ENCODE results near the gene NKAPD1. TPM values are rescaled to one million over a fixed set of nuclear protein-coding genes. Genes with fewer than 3 reads are reported as not detected.
"Not testable (repeated sequence)": the region's sequence is repeated elsewhere in the genome, so short reads cannot be mapped to it uniquely, and the experiment has no call there.

NKAPD1 gene
- polyA plus RNA-seq, 3 donors, result 5.3 to 9.4 (median 7.7) TPM

DNA sequence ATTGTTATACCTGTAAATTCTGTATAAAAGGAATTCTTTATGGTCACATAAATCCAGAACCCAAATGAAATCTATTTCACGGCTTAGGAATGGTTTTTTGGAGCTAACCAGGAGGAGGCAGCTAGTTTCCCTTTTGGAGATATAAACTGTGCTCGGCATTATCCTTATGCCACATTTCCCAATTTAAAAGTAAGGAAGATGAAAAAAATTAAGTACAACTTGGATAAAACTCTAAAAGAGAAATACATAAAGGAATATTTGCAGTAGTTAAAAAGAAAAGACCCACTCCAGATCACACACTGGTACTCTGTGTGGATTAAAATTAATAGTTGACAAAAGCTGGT lies 31.2 kb upstream of the NKAPD1 start:
- Histone ChIP-seq H3K27ac (ENCODE audit: low read depth in 1 of 2, low read length in 2 of 2) (no peak overlapping the region), H3K4me3 (replicated peaks in 1 of 3; ENCODE audit: low read depth in 2 of 3, low read length in 3 of 3) (no peak overlapping the region), H2AFZ (ENCODE audit: insufficient read depth, low read depth, low read length, poor library complexity, severe bottlenecking) (no peak overlapping the region), H3K9me3 (replicated peaks in 1 of 2; ENCODE audit: control insufficient read depth in 1 of 2, insufficient read depth in 1 of 2, low read length in 2 of 2) (no peaks in the 10 kb centered on the region), H3K4me2 (replicated peaks; ENCODE audit: extremely low read depth, low read length, poor library complexity, severe bottlenecking) (no peak overlapping the region), H3K4me1 (ENCODE audit: control insufficient read depth in 1 of 2, insufficient read depth in 2 of 2, low read length in 2 of 2) (no peaks in the 10 kb centered on the region), H3K27me3 (ENCODE audit: control insufficient read depth in 2 of 2, insufficient read depth in 2 of 2, low read length in 2 of 2) (no peaks in the 10 kb centered on the region), H3K36me3 (replicated peaks in 1 of 2; ENCODE audit: control insufficient read depth in 1 of 2, insufficient read depth in 2 of 2, low read length in 2 of 2) (peaks cover 49 to 77% of the 10 kb centered on the region in 2 donors), H3K9ac (ENCODE audit: insufficient read depth, low read length, poor library complexity, severe bottlenecking) (no peak overlapping the region), H3K79me2 (ENCODE audit: insufficient read depth, low read length) (no peaks in the 10 kb centered on the region), H4K20me1 (ENCODE audit: insufficient read depth, low read length) (no peaks in the 10 kb centered on the region)
- intact Hi-C loops (cut with micrococcal nuclease), result no loop called here
- TF ChIP-seq, protein P1, sequence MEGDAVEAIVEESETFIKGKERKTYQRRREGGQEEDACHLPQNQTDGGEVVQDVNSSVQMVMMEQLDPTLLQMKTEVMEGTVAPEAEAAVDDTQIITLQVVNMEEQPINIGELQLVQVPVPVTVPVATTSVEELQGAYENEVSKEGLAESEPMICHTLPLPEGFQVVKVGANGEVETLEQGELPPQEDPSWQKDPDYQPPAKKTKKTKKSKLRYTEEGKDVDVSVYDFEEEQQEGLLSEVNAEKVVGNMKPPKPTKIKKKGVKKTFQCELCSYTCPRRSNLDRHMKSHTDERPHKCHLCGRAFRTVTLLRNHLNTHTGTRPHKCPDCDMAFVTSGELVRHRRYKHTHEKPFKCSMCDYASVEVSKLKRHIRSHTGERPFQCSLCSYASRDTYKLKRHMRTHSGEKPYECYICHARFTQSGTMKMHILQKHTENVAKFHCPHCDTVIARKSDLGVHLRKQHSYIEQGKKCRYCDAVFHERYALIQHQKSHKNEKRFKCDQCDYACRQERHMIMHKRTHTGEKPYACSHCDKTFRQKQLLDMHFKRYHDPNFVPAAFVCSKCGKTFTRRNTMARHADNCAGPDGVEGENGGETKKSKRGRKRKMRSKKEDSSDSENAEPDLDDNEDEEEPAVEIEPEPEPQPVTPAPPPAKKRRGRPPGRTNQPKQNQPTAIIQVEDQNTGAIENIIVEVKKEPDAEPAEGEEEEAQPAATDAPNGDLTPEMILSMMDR (IDR thresholded peaks at IDR 0.05), result no peak
- no peaks in the 10 kb centered on the region for H3K27me3 Mint-ChIP-seq (ENCODE audit: low read depth in 3 of 3)
- no peak overlapping the region for H3K27ac Mint-ChIP-seq
- no peak for DNase-seq
- peaks cover 65 to 84% of the 10 kb centered on the region in 2 donors for H3K36me3 Mint-ChIP-seq
- no CpG with 5 or more reads among the region's 2 CpGs for WGBS (ENCODE audit: insufficient coverage)
- no peaks in the 10 kb centered on the region for H3K9me3 Mint-ChIP-seq
- peaks cover under 1% of the 10 kb centered on the region for H3K4me1 Mint-ChIP-seq
- no peak overlapping the region for H3K4me3 Mint-ChIP-seq

DNA sequence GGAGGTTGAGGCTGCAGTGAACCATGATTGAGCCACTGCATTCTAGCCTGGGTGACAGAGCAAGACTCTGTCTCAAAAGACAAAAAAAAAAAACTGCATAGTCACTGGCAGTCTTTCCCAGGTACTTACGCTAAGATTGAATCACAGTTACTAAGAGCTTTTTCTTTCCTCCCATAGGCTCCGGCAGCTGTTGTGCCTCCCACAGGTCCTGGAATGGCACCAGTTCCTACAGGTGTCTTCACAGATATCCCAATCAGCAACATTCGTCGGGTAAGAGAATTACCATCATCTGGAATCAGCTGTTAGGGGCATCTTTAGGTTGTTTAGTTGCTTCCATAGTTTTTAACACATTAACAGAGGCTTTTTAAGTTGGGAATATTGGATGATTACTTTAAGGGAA lies 29.1 kb upstream of the NKAPD1 start:
- TF ChIP-seq, protein P1 (IDR thresholded peaks at IDR 0.05), result no peak
- 100% methylated on average over 2 of the region's 4 CpGs for WGBS (ENCODE audit: insufficient coverage)
- Histone ChIP-seq H2AFZ (ENCODE audit: insufficient read depth, low read depth, low read length, poor library complexity, severe bottlenecking) (no peak overlapping the region), H4K20me1 (ENCODE audit: insufficient read depth, low read length) (no peaks in the 10 kb centered on the region), H3K4me1 (ENCODE audit: control insufficient read depth in 1 of 2, insufficient read depth in 2 of 2, low read length in 2 of 2) (peaks cover 7 to 9% of the 10 kb centered on the region in 2 donors), H3K36me3 (replicated peaks in 1 of 2; ENCODE audit: control insufficient read depth in 1 of 2, insufficient read depth in 2 of 2, low read length in 2 of 2) (peaks cover 36 to 61% of the 10 kb centered on the region in 2 donors), H3K9ac (ENCODE audit: insufficient read depth, low read length, poor library complexity, severe bottlenecking) (no peak overlapping the region), H3K79me2 (ENCODE audit: insufficient read depth, low read length) (no peaks in the 10 kb centered on the region), H3K27ac (ENCODE audit: low read depth in 1 of 2, low read length in 2 of 2) (no peak overlapping the region), H3K4me2 (replicated peaks; ENCODE audit: extremely low read depth, low read length, poor library complexity, severe bottlenecking) (no peak overlapping the region), H3K27me3 (ENCODE audit: control insufficient read depth in 2 of 2, insufficient read depth in 2 of 2, low read length in 2 of 2) (no peaks in the 10 kb centered on the region), H3K4me3 (replicated peaks in 1 of 3; ENCODE audit: low read depth in 2 of 3, low read length in 3 of 3) (no peak overlapping the region), H3K9me3 (replicated peaks in 1 of 2; ENCODE audit: control insufficient read depth in 1 of 2, insufficient read depth in 1 of 2, low read length in 2 of 2) (no peaks in the 10 kb centered on the region)
- intact Hi-C loops (cut with micrococcal nuclease), result no loop called here
- Mint-ChIP-seq H3K4me1 (peaks cover 14% of the 10 kb centered on the region), H3K27me3 (ENCODE audit: low read depth in 3 of 3) (no peaks in the 10 kb centered on the region), H3K4me3 (no peak overlapping the region), H3K27ac (no peak overlapping the region), H3K36me3 (peaks cover 57 to 80% of the 10 kb centered on the region in 2 donors), H3K9me3 (no peaks in the 10 kb centered on the region)
- DNase-seq, result no peak

DNA sequence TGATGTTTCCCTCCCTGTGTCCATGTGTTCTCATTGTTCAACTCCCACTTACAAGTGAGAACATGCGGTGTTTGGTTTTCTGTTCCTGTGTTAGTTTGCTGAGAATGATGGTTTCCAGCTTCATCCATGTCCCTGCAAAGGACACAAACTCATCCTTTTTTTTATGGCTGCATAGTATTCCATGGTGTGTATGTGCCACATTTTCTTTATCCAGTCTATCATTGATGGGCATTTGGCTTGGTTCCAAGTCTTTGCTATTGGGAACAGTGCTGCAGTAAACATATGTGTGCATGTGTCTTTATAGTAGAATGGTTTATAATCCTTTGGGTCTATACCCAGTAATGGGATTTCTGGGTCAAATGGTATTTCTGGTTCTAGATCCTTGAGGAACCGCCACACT lies 27.5 kb upstream of the NKAPD1 start:
- H3K27me3 Mint-ChIP-seq (ENCODE audit: low read depth in 3 of 3); H3K27ac ChIP-seq (ENCODE audit: low read depth in 1 of 2, low read length in 2 of 2); H4K20me1 ChIP-seq (ENCODE audit: insufficient read depth, low read length); DNase-seq; H3K9me3 ChIP-seq (replicated peaks in 1 of 2; ENCODE audit: control insufficient read depth in 1 of 2, insufficient read depth in 1 of 2, low read length in 2 of 2); H3K79me2 ChIP-seq (ENCODE audit: insufficient read depth, low read length); H3K4me2 ChIP-seq (replicated peaks; ENCODE audit: extremely low read depth, low read length, poor library complexity, severe bottlenecking); H3K27me3 ChIP-seq (ENCODE audit: control insufficient read depth in 2 of 2, insufficient read depth in 2 of 2, low read length in 2 of 2); H2AFZ ChIP-seq (ENCODE audit: insufficient read depth, low read depth, low read length, poor library complexity, severe bottlenecking); H3K4me3 Mint-ChIP-seq; H3K4me3 ChIP-seq (replicated peaks in 1 of 3; ENCODE audit: low read depth in 2 of 3, low read length in 3 of 3); intact Hi-C loops (cut with micrococcal nuclease); H3K9ac ChIP-seq (ENCODE audit: insufficient read depth, low read length, poor library complexity, severe bottlenecking); H3K9me3 Mint-ChIP-seq: not testable (repeated sequence)
- Mint-ChIP-seq H3K4me1 (peaks cover 22% of the 10 kb centered on the region), H3K27ac (peak overlapping the region in 1 of 7 donors; percentile 6), H3K36me3 (peaks cover 59 to 77% of the 10 kb centered on the region in 2 donors)
- WGBS (ENCODE audit: insufficient coverage), result no CpG with 5 or more reads among the region's 2 CpGs
- H3K36me3 ChIP-seq (replicated peaks in 1 of 2; ENCODE audit: control insufficient read depth in 1 of 2, insufficient read depth in 2 of 2, low read length in 2 of 2), result peaks cover 33 to 59% of the 10 kb centered on the region in 2 donors
- H3K4me1 ChIP-seq (ENCODE audit: control insufficient read depth in 1 of 2, insufficient read depth in 2 of 2, low read length in 2 of 2), result peaks cover 9 to 12% of the 10 kb centered on the region in 2 donors

Measured in CD14-positive monocyte (primary cell).